Panc1 (cell line): ENCODE data around the gene SLC9A9. TPM values are rescaled to one million over a fixed set of nuclear protein-coding genes. Genes with fewer than 3 reads are reported as not detected.

ENCODE experiments used
- ATAC-seq: fragments of 200-7000 bp; cut with Tn5 transposase; 2 replicates; pipeline ENCODE4 v1.9.1; 2020; ENCODE audit warnings: mild to moderate bottlenecking, moderate library complexity
- BruUV-seq: library from RNA; stranded (reverse); fragments of 400-500 nt; replicated peaks from 2 replicates; lab custom pipeline; 2021; lab: Mats Ljungman, UMichigan
- CTCF ChIA-PET: fragments of 300-600 bp; sonication (Branson Sonifier 250); formaldehyde crosslinking; loops from one replicate; lab custom pipeline; 2022; ENCODE audit warnings: antibody characterized with exemption; lab: Charles Lee
- POLR2A ChIA-PET: fragments of 300-600 bp; sonication (Branson Sonifier 250); formaldehyde crosslinking; loops from one replicate; lab custom pipeline; 2022; ENCODE audit warnings: antibody characterized with exemption; lab: Charles Lee
- DNase-seq: peaks from one replicate; pipeline ENCODE4 v3.0.0-alpha.2; 2010; ENCODE audit warnings: low read depth, low spot score
- H3K27ac ChIP-seq: 2 replicates; pipeline ENCODE4 v1.5.1; 2011; ENCODE audit warnings: mild to moderate bottlenecking, low read length, inconsistent platforms
- H3K27me3 ChIP-seq: fragments of 200-500 bp; sonication (Bioruptor generic); 2 replicates; pipeline ENCODE4 v1.6.0; 2014; ENCODE audit warnings: low read length, inconsistent platforms; ENCODE audit not compliant: control insufficient read depth, insufficient read depth
- H3K36me3 ChIP-seq: fragments of 200-500 bp; sonication (Bioruptor generic); 2 replicates; pipeline ENCODE4 v1.5.1; 2014; ENCODE audit warnings: inconsistent platforms, mild to moderate bottlenecking, low read length, moderate library complexity; ENCODE audit not compliant: control insufficient read depth, insufficient read depth
- H3K4me1 ChIP-seq: 2 replicates; pipeline ENCODE4 v1.5.1; 2011; ENCODE audit warnings: inconsistent platforms, mild to moderate bottlenecking, low read length, moderate library complexity; ENCODE audit not compliant: control insufficient read depth, insufficient read depth
- H3K4me3 ChIP-seq, 2 experiments: 2 replicates each; pipeline ENCODE4 v1.5.1; 2011 to 2012; ENCODE audit warnings: low read depth in 2 of 2, low read length in 2 of 2, mild to moderate bottlenecking in 2 of 2, inconsistent platforms in 1 of 2, moderate library complexity in 1 of 2
- H3K9me3 ChIP-seq: fragments of 200-500 bp; sonication (Bioruptor generic); 2 replicates; pipeline ENCODE4 v1.5.1; 2014; ENCODE audit warnings: low read depth, mild to moderate bottlenecking, inconsistent platforms, low read length, moderate library complexity; ENCODE audit not compliant: control insufficient read depth, insufficient read depth
- CTCF ChIP-seq: fragments of 450-650 bp; IDR thresholded peaks from 2 replicates; pipeline ENCODE4 v1.5.1; 2017; ENCODE audit warnings: mild to moderate bottlenecking
- POLR2AphosphoS5 ChIP-seq: IDR thresholded peaks from 2 replicates; pipeline ENCODE4 v1.6.1; 2012; ENCODE audit warnings: mild to moderate bottlenecking, low read depth, low read length, moderate library complexity
- REST ChIP-seq, 2 experiments: IDR thresholded peaks; 2 replicates each; pipeline ENCODE4 v1.6.1; 2011 to 2012; ENCODE audit warnings: low read depth in 2 of 2, control low read depth in 1 of 2, low read length in 1 of 2, mild to moderate bottlenecking in 1 of 2, moderate library complexity in 1 of 2; ENCODE audit not compliant: insufficient read depth in 1 of 2
- SIN3A ChIP-seq: IDR thresholded peaks from 2 replicates; pipeline ENCODE4 v1.6.1; 2012; ENCODE audit warnings: low read depth, mild to moderate bottlenecking, low read length, moderate library complexity, borderline replicate concordance; ENCODE audit not compliant: insufficient read depth
- TCF7L2 ChIP-seq: IDR thresholded peaks from 2 replicates; pipeline ENCODE4 v1.6.1; 2011; ENCODE audit warnings: mild to moderate bottlenecking, low read depth, low read length, inconsistent platforms
- in situ Hi-C: cut with HindIII; loops from 2 replicates; pipeline ENCODE4 v1.10.0; 2016; ENCODE audit warnings: low sequenced_read_pairs, low pct_unique_long_range_greater_than_20kb
- intact Hi-C: fragments of 100-400 bp; cut with micrococcal nuclease; formaldehyde crosslinking; loops from one replicate; pipeline ENCODE4 v1.10.0; 2022; ENCODE audit not compliant: unreplicated experiment
- total RNA-seq: library from RNA; stranded (reverse); gene quantifications from one replicate; pipeline ENCODE4 v1.2.1, GENCODE V29; 2021; ENCODE audit not compliant: unreplicated experiment

SLC9A9 gene
- total RNA-seq, 1 experiment from 2014 or later: not detected

- BruUV-seq: no TSS peak
- ChIA-PET CTCF (no interaction called here), POLR2A (no interaction called here)
- no peak for TF ChIP-seq TCF7L2
- no peak for TF ChIP-seq SIN3A
- TF ChIP-seq REST (IDR thresholded peaks at IDR 0.05; ENCODE audit: insufficient read depth in 1 of 2, low read depth in 2 of 2, low read length in 1 of 2): no peak
- no peak for TF ChIP-seq POLR2AphosphoS5
- no peak for TF ChIP-seq CTCF
- in situ Hi-C loops: no loop called here
- Histone ChIP-seq H3K9me3 (no peaks in the 10 kb centered on the region), H3K4me1 (no peaks in the 10 kb centered on the region), H3K27me3 (no peaks in the 10 kb centered on the region), H3K4me3 (no peak overlapping the region), H3K36me3 (no peaks in the 10 kb centered on the region), H3K27ac (no peak overlapping the region)
- DNase-seq: no peak
- ATAC-seq: no peak
- intact Hi-C loops: no loop called here
Observed at GRCh38 chr3:143396790-143397189, 451.5 kb downstream of the SLC9A9 start.

- intact Hi-C loops (no loop called here), in situ Hi-C loops (no loop called here)
- ChIA-PET CTCF (no interaction called here), POLR2A (no interaction called here)
- ATAC-seq (no peak), DNase-seq (no peak)
- Histone ChIP-seq H3K36me3 (no peaks in the 10 kb centered on the region), H3K4me3 (no peak overlapping the region), H3K27me3 (no peaks in the 10 kb centered on the region), H3K27ac (no peak overlapping the region), H3K4me1 (no peaks in the 10 kb centered on the region), H3K9me3 (no peaks in the 10 kb centered on the region)
- no peak for TF ChIP-seq REST (IDR thresholded peaks at IDR 0.05; ENCODE audit: insufficient read depth in 1 of 2, low read depth in 2 of 2, low read length in 1 of 2)
- no peak for TF ChIP-seq TCF7L2
- no peak for TF ChIP-seq SIN3A
- no peak for TF ChIP-seq CTCF
- no peak for TF ChIP-seq POLR2AphosphoS5
- BruUV-seq: no TSS peak
Observed at GRCh38 chr3:143389388-143389787, 458.9 kb downstream of the SLC9A9 start.
